A549 (cell line): Measurements from ENCODE around the gene MRPS26. TPM values are rescaled to one million over a fixed set of nuclear protein-coding genes. Genes with fewer than 3 reads are reported as not detected.

ENCODE experiments used
- ATAC-seq, 2 experiments: fragments of 200-7000 bp in 1 of 2; fragments of >200 bp in 1 of 2; cut with Nextera tagmentation in 1 of 2; cut with Tn5 transposase in 1 of 2; 3 replicates each; pipeline versions ENCODE4 v1.8.0 to v1.9.1; 2018 to 2020; ENCODE audit warnings: mild to moderate bottlenecking in 1 of 2, moderate library complexity in 1 of 2
- CTCF ChIA-PET: fragments of 300-600 bp; sonication (Branson Sonifier 250); formaldehyde crosslinking; extraction: SDS; loops from one replicate; lab custom pipeline; 2021; ENCODE audit warnings: antibody characterized with exemption, inconsistent platforms; lab: Yijun Ruan, JAX
- POLR2A ChIA-PET: fragments of 350-600 bp; formaldehyde crosslinking; extraction: SDS; loops from one replicate; lab custom pipeline; 2021; ENCODE audit warnings: antibody characterized with exemption, inconsistent platforms; lab: Yijun Ruan, JAX
- DNase-seq, 2 experiments: peaks; one replicate each; pipeline versions ENCODE4 v3.0.0 to v3.0.0-alpha.2; 2011 to 2016; ENCODE audit warnings: low read depth in 1 of 2, low spot score in 1 of 2
- FAIRE-seq: peaks from 2 replicates; lab custom pipeline; 2011; peaks lifted over from hg19 to GRCh38; lab: Jason Lieb, UNC
- H3K27ac ChIP-seq, 2 experiments: fragments of >200 bp; sonication (Bioruptor Twin); formaldehyde crosslinking; 3 replicates each; pipeline ENCODE4 v1.5.1; 2016 to 2017
- H3K4me1 ChIP-seq: fragments of >200 bp; sonication (Bioruptor Twin); formaldehyde crosslinking; 3 replicates; pipeline ENCODE4 v1.6.1; 2016
- H3K4me2 ChIP-seq: fragments of >200 bp; sonication (Bioruptor Twin); formaldehyde crosslinking; 3 replicates; pipeline ENCODE4 v1.6.1; 2016
- H3K4me3 ChIP-seq: fragments of >200 bp; sonication (Bioruptor Twin); formaldehyde crosslinking; 3 replicates; pipeline ENCODE4 v1.5.1; 2016
- H3K9me3 ChIP-seq: fragments of >200 bp; sonication (Bioruptor Twin); formaldehyde crosslinking; 3 replicates; pipeline ENCODE4 v1.6.1; 2016
- CEBPB ChIP-seq, 2 experiments: fragments of >200 bp in 1 of 2; sonication (Bioruptor Twin) in 1 of 2; formaldehyde crosslinking in 1 of 2; IDR thresholded peaks; 2 replicates each; pipeline ENCODE4 v1.6.1; 2012 to 2016
- CHD4 ChIP-seq: fragments of 200-600 bp; sonication (generic); IDR thresholded peaks from 2 replicates; pipeline ENCODE4 v1.6.1; 2016; ENCODE audit warnings: antibody characterized with exemption, mild to moderate bottlenecking, borderline replicate concordance
- FOXS1 ChIP-seq: fragments of 250-450 bp; sonication (Bioruptor Pico); IDR thresholded peaks from 2 replicates; pipeline ENCODE4 v1.5.0; 2020; ENCODE audit warnings: mild to moderate bottlenecking, moderate library complexity
- GATA3 ChIP-seq: IDR thresholded peaks from 2 replicates; pipeline ENCODE4 v1.6.1; 2012; ENCODE audit warnings: borderline replicate concordance
- HDAC2 ChIP-seq: fragments of 200-600 bp; sonication (generic); IDR thresholded peaks from 2 replicates; pipeline ENCODE4 v1.6.1; 2016
- HEYL ChIP-seq: fragments of 250-450 bp; sonication (Bioruptor Pico); IDR thresholded peaks from 2 replicates; pipeline ENCODE4 v1.8.0; 2021; ENCODE audit warnings: mild to moderate bottlenecking, moderate library complexity
- HOXB13 ChIP-seq: fragments of 250-450 bp; sonication (Bioruptor Pico); IDR thresholded peaks from 2 replicates; pipeline ENCODE4 v1.5.0; 2020; ENCODE audit warnings: low read depth, mild to moderate bottlenecking, moderate library complexity
- JUN ChIP-seq, 2 experiments: fragments of >200 bp; sonication (Bioruptor Twin); formaldehyde crosslinking; IDR thresholded peaks; 2 replicates in 1 of 2; 3 replicates in 1 of 2; pipeline ENCODE4 v1.6.1; 2016 to 2017
- KDM1A ChIP-seq: fragments of 200-600 bp; sonication (generic); IDR thresholded peaks from 2 replicates; pipeline ENCODE4 v1.6.1; 2016; ENCODE audit warnings: low read depth, mild to moderate bottlenecking
- KDM5A ChIP-seq: fragments of 200-600 bp; sonication (generic); IDR thresholded peaks from 2 replicates; pipeline ENCODE4 v1.6.1; 2016; ENCODE audit warnings: antibody characterized with exemption, mild to moderate bottlenecking
- MAFK ChIP-seq: fragments of 450-650 bp; IDR thresholded peaks from 2 replicates; pipeline ENCODE4 v1.6.1; 2014; ENCODE audit not compliant: partially characterized antibody
- NR3C1 ChIP-seq: fragments of >200 bp; sonication (Bioruptor Twin); formaldehyde crosslinking; IDR thresholded peaks from 3 replicates; pipeline ENCODE4 v1.6.1; 2017
- PHF8 ChIP-seq: fragments of 200-600 bp; sonication (generic); IDR thresholded peaks from 2 replicates; pipeline ENCODE4 v1.6.1; 2016; ENCODE audit warnings: low read depth, mild to moderate bottlenecking, antibody characterized with exemption, moderate library complexity, borderline replicate concordance
- POLR2A ChIP-seq: IDR thresholded peaks from 2 replicates; pipeline ENCODE4 v1.6.1; 2012; ENCODE audit warnings: mild to moderate bottlenecking, low read length
- POLR2AphosphoS2 ChIP-seq: conservative IDR thresholded peaks from 2 replicates; pipeline ENCODE4 v1.6.1; 2012; ENCODE audit warnings: low read length, improper control_type of control experiment, inconsistent platforms
- RAD21 ChIP-seq, 2 experiments: fragments of >200 bp in 1 of 2; sonication (Bioruptor Twin) in 1 of 2; formaldehyde crosslinking in 1 of 2; IDR thresholded peaks in 1 of 2; conservative IDR thresholded peaks in 1 of 2; 2 replicates in 1 of 2; 3 replicates in 1 of 2; pipeline ENCODE4 v1.6.1; 2012 to 2018; ENCODE audit warnings: inconsistent platforms in 1 of 2
- RARB ChIP-seq: fragments of 250-450 bp; sonication (Bioruptor Pico); IDR thresholded peaks from 2 replicates; pipeline ENCODE4 v1.8.0; 2021; ENCODE audit warnings: mild to moderate bottlenecking, moderate library complexity
- RNF2 ChIP-seq: fragments of 200-600 bp; sonication (generic); IDR thresholded peaks from 2 replicates; pipeline ENCODE4 v1.6.1; 2016; ENCODE audit warnings: low read depth, mild to moderate bottlenecking, antibody characterized with exemption, moderate library complexity, borderline replicate concordance
- SREBF2 ChIP-seq: fragments of 450-650 bp; IDR thresholded peaks from 2 replicates; pipeline ENCODE4 v1.6.1; 2014; ENCODE audit warnings: mild to moderate bottlenecking, moderate library complexity
- ZC3H11A ChIP-seq: fragments of 450-650 bp; IDR thresholded peaks from 2 replicates; pipeline ENCODE4 v1.6.1; 2014; ENCODE audit warnings: antibody characterized with exemption, mild to moderate bottlenecking
- ZFP36 ChIP-seq: fragments of 450-650 bp; IDR thresholded peaks from 2 replicates; pipeline ENCODE4 v1.6.1; 2014; ENCODE audit warnings: borderline replicate concordance; ENCODE audit not compliant: partially characterized antibody
- ZNF302 ChIP-seq: fragments of 250-450 bp; sonication (Bioruptor Pico); IDR thresholded peaks from 2 replicates; pipeline ENCODE4 v1.9.0; 2021; ENCODE audit warnings: inconsistent platforms, mild to moderate bottlenecking, moderate library complexity
- WGBS: methylation state at CpG from one replicate; pipeline ENCODE4 v1.1.6; 2017; ENCODE audit errors: missing lambda C conversion rate; 5-methylcytosine and 5-hydroxymethylcytosine counted together
- polyA plus RNA-seq, 4 experiments: library from polyadenylated mRNA; depleted of rRNA in 3 of 4; stranded (reverse); fragments of >200 nt; fragmentation: RNase III in 1 of 4; extraction: RNeasy Plus Mini Kit Qiagen cat#74134 plus additional on column Dnase treatment in 1 of 4; gene quantifications; 2 replicates in 3 of 4; 3 replicates in 1 of 4; pipeline ENCODE4 v1.2.3, GENCODE V29; 2011 to 2017
- TF ChIP-seq, protein P1 (sequence below): fragments of >200 bp; sonication (Bioruptor Twin); formaldehyde crosslinking; IDR thresholded peaks from 3 replicates; pipeline ENCODE4 v1.6.1; 2016
- TF ChIP-seq, protein P2 (sequence below): fragments of 250-450 bp; sonication (Bioruptor Pico); IDR thresholded peaks from 2 replicates; pipeline ENCODE4 v1.5.0; 2020; ENCODE audit warnings: low read depth, mild to moderate bottlenecking, moderate library complexity
- TF ChIP-seq, protein P3 (sequence below): fragments of >200 bp; sonication (Bioruptor Twin); formaldehyde crosslinking; IDR thresholded peaks from 3 replicates; pipeline ENCODE4 v1.5.1; 2016
- TF ChIP-seq, protein P4 (sequence below): fragments of >200 bp; sonication (Bioruptor Twin); formaldehyde crosslinking; IDR thresholded peaks from 2 replicates; pipeline ENCODE4 v1.6.1; 2016
- TF ChIP-seq, protein P5 (sequence below): IDR thresholded peaks from 2 replicates; pipeline ENCODE4 v1.6.1; 2012
- TF ChIP-seq, protein P6 (sequence below): IDR thresholded peaks from 2 replicates; pipeline ENCODE4 v1.6.1; 2012

MRPS26 gene
- polyA plus RNA-seq, 2 of the 4 experiments (the other 2 are of a cell fraction): 69.4 to 111 TPM

DNA sequence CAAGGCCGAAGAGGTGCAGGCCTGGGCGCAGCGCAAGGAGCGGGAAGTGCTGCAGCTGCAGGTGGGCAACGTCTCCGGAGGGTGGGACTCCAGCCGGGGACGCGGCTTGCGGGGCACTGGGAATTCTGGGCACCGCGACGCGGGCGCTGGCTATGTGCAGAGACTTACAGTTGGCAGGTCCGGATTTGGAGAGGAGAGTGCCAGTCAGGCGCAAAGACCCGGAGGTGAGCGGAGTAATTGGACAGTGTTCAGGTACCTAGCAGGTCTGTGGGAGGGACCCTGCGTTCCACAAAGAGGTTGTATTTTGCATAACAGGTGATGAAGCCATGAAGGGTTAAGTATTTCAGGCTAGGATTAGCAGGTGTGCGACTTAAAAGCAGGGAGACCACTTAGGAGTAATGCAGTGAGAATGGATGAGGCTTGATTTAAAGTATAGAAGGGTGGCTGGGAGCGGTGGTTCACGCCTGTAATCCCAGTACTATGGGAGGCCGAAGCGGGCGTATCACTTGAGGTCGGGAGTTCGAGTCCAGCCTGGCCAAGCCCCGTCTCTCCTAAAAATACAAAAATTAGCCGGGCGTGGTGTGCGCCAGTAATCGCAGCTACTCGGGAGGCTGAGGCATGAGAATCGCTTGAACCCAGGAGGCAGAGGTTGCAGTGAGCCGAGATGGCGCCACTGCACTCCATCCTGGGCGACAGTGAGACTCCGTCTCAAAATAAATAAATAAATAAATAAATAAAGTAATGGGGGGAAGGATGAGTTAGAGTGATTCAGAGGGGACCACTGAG lies 1.0 kb downstream of the MRPS26 start:
- FAIRE-seq: no peak
- H3K27ac ChIP-seq: peak overlapping the region; percentile 86 to 94
- WGBS: 44% methylated on average over 33 of the region's 39 CpGs
- TF ChIP-seq KDM1A (no peak), MAFK (no peak), RNF2 (no peak), HOXB13 (CRISPR knock-in tag) (no peak), ZFP36 (no peak), NR3C1 (no peak), HDAC2 (no peak), SREBF2 (no peak), RARB (no peak), ZC3H11A (no peak), KDM5A (no peak), PHF8 (no peak), HEYL (no peak), FOXS1 (CRISPR knock-in tag) (no peak)
- TF ChIP-seq, protein P1, sequence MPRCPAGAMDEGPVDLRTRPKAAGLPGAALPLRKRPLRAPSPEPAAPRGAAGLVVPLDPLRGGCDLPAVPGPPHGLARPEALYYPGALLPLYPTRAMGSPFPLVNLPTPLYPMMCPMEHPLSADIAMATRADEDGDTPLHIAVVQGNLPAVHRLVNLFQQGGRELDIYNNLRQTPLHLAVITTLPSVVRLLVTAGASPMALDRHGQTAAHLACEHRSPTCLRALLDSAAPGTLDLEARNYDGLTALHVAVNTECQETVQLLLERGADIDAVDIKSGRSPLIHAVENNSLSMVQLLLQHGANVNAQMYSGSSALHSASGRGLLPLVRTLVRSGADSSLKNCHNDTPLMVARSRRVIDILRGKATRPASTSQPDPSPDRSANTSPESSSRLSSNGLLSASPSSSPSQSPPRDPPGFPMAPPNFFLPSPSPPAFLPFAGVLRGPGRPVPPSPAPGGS: no peak
- TF ChIP-seq, protein P2, sequence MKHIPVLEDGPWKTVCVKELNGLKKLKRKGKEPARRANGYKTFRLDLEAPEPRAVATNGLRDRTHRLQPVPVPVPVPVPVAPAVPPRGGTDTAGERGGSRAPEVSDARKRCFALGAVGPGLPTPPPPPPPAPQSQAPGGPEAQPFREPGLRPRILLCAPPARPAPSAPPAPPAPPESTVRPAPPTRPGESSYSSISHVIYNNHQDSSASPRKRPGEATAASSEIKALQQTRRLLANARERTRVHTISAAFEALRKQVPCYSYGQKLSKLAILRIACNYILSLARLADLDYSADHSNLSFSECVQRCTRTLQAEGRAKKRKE: no peak
- TF ChIP-seq, protein P3, sequence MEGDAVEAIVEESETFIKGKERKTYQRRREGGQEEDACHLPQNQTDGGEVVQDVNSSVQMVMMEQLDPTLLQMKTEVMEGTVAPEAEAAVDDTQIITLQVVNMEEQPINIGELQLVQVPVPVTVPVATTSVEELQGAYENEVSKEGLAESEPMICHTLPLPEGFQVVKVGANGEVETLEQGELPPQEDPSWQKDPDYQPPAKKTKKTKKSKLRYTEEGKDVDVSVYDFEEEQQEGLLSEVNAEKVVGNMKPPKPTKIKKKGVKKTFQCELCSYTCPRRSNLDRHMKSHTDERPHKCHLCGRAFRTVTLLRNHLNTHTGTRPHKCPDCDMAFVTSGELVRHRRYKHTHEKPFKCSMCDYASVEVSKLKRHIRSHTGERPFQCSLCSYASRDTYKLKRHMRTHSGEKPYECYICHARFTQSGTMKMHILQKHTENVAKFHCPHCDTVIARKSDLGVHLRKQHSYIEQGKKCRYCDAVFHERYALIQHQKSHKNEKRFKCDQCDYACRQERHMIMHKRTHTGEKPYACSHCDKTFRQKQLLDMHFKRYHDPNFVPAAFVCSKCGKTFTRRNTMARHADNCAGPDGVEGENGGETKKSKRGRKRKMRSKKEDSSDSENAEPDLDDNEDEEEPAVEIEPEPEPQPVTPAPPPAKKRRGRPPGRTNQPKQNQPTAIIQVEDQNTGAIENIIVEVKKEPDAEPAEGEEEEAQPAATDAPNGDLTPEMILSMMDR: no peak
- no peak; a peak in 1 of 6 replicates for ATAC-seq
- POLR2A ChIA-PET: interaction anchor here (0.7 kb wide), 1 partner anchor 195 kb away, joined by 3 read pairs; no protein-coding TSS in a partner anchor
- DNase-seq: peak in 1 of 2 experiments; percentile 53
- H3K4me3 ChIP-seq: peak overlapping the region; percentile 95
- peak overlapping the region; percentile 77 for H3K4me2 ChIP-seq
- CTCF ChIA-PET: interaction anchor here (1.2 to 8.0 kb wide), 2 partner anchors 46 to 69 kb away, joined by 3 to 133 read pairs; no protein-coding TSS in a partner anchor
- H3K9me3 ChIP-seq: no peaks in the 10 kb centered on the region
- H3K4me1 ChIP-seq: peaks cover 19% of the 10 kb centered on the region

DNA sequence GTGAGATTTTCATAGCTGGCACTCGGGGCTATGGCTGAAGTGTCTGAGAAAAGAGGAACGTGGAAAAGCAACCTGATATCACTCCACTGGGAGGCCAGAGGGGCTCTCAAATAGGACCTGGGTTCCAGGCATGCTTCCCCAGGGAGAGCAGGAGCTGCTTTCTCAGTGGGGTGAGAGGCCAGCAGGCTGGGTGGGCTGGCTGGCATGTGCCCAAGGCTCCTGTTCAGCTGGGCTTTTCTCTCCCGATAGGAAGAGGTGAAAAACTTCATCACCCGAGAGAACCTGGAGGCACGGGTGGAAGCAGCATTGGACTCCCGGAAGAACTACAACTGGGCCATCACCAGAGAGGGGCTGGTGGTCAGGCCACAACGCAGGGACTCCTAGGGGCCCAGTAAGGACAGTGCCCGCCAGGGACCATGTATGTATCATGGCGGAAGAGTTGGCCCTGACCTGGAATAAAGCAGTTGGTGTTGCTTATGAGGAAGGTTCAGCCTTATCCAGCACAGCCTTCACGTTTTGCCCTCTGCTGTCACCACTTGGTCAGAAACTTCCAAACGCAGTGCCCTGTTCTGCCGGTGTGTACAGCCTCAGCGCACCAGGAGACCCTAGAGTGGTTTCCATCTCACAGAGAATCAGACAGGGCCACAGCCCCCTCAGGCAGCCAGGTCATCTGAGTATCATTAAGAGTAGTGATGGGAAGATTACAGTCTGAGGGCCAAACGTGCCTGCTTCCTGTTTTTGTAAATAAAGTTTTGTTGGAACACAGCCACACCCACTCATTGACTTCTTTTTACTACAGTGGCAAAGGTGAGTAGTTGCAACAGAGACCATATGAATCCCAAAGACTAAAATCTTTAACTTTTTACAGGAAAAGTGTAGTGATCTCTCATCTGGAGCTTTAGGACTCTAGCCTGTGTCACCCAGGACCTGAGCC lies 1.9 kb downstream of the MRPS26 start:
- DNase-seq (no peak), ATAC-seq (no peak), FAIRE-seq (no peak)
- H3K4me1 ChIP-seq: peaks cover 13% of the 10 kb centered on the region
- H3K4me3 ChIP-seq: peak overlapping the region; percentile 95
- WGBS: 90% methylated on average over 14 of the region's 14 CpGs
- POLR2A ChIA-PET: no interaction called here
- CTCF ChIA-PET: interaction anchor here (0.7 to 8.0 kb wide), 5 partner anchors 28 to 304 kb away, joined by 3 to 133 read pairs (median 3); no protein-coding TSS in a partner anchor
- H3K9me3 ChIP-seq: no peaks in the 10 kb centered on the region
- peak overlapping the region; percentile 77 for H3K4me2 ChIP-seq
- H3K27ac ChIP-seq: peak overlapping the region in 1 of 2 experiments; percentile 94; a peak in 1 of 6 replicates
- TF ChIP-seq ZNF302 (CRISPR knock-in tag): no peak
- no peak for TF ChIP-seq CHD4
- TF ChIP-seq CEBPB (IDR thresholded peaks at IDR 0.05): no peak
- TF ChIP-seq, protein P4, sequence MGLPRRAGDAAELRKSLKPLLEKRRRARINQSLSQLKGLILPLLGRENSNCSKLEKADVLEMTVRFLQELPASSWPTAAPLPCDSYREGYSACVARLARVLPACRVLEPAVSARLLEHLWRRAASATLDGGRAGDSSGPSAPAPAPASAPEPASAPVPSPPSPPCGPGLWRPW: no peak
- TF ChIP-seq, protein P5, sequence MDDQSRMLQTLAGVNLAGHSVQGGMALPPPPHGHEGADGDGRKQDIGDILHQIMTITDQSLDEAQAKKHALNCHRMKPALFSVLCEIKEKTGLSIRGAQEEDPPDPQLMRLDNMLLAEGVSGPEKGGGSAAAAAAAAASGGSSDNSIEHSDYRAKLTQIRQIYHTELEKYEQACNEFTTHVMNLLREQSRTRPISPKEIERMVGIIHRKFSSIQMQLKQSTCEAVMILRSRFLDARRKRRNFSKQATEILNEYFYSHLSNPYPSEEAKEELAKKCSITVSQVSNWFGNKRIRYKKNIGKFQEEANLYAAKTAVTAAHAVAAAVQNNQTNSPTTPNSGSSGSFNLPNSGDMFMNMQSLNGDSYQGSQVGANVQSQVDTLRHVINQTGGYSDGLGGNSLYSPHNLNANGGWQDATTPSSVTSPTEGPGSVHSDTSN: no peak
- no peak for TF ChIP-seq POLR2A
- TF ChIP-seq FOXS1 (CRISPR knock-in tag): no peak
- TF ChIP-seq RAD21 (conservative IDR thresholded peaks at IDR 0.05 in 1 of 2, IDR thresholded peaks at IDR 0.05 in 1 of 2): no peak
- TF ChIP-seq, protein P3: no peak
- TF ChIP-seq NR3C1: no peak
- TF ChIP-seq, protein P6, sequence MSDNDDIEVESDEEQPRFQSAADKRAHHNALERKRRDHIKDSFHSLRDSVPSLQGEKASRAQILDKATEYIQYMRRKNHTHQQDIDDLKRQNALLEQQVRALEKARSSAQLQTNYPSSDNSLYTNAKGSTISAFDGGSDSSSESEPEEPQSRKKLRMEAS: no peak
- TF ChIP-seq JUN (IDR thresholded peaks at IDR 0.05): no peak
- no peak for TF ChIP-seq RARB
- no peak for TF ChIP-seq GATA3
- TF ChIP-seq POLR2AphosphoS2: no peak
